B cell (primary cell): Measurements from ENCODE around the gene ABCC9. TPM values are rescaled to one million over a fixed set of nuclear protein-coding genes. Genes with fewer than 3 reads are reported as not detected.
"Not testable (repeated sequence)": the region's sequence is repeated elsewhere in the genome, so short reads cannot be mapped to it uniquely, and the experiment has no call there.

Source experiments
- ATAC-seq: fragments of 200-7000 bp; cut with Tn5 transposase; one replicate; pipeline ENCODE4 v1.10.0; 2021; ENCODE audit warnings: low read depth, mild to moderate bottlenecking, moderate number of reproducible peaks, moderate library complexity
- CTCF ChIA-PET: fragments of 350-600 bp; sonication (Branson Sonifier 250); formaldehyde crosslinking; loops from one replicate; lab custom pipeline; 2021; ENCODE audit warnings: antibody characterized with exemption, inconsistent platforms; lab: Charles Lee
- POLR2A ChIA-PET: fragments of 350-600 bp; sonication (Branson Sonifier 250); formaldehyde crosslinking; loops from one replicate; lab custom pipeline; 2021; ENCODE audit warnings: antibody characterized with exemption; lab: Charles Lee
- DNase-seq: peaks from one replicate; pipeline ENCODE4 v3.0.0; 2013
- H2AFZ ChIP-seq: 2 replicates; pipeline ENCODE4 v1.6.1; 2012; ENCODE audit warnings: mild to moderate bottlenecking, low read depth, low read length; ENCODE audit not compliant: insufficient read depth, poor library complexity, severe bottlenecking
- H3K27ac ChIP-seq, 2 donors: 1 replicate in 1 of 2; 2 replicates in 1 of 2; pipeline ENCODE4 v1.5.1; 2012 to 2013; ENCODE audit warnings: low read length in 2 of 2, mild to moderate bottlenecking in 2 of 2, moderate library complexity in 1 of 2
- H3K27me3 ChIP-seq, 4 experiments: fragments of 200-600 bp in 1 of 4; sonication (generic) in 1 of 4; replicated peaks in 1 of 4; 1 replicate in 2 of 4; 2 replicates in 2 of 4; pipeline versions ENCODE4 v1.6.1 to v1.7.0; 2013 to 2016; ENCODE audit warnings: low read length in 3 of 4, mild to moderate bottlenecking in 2 of 4, mixed read lengths in 1 of 4, moderate library complexity in 1 of 4; ENCODE audit not compliant: insufficient read depth in 4 of 4, control insufficient read depth in 3 of 4; ENCODE audit errors: control extremely low read depth in 1 of 4
- H3K36me3 ChIP-seq, 2 experiments: replicated peaks in 1 of 2; 1 replicate in 1 of 2; 2 replicates in 1 of 2; pipeline versions ENCODE4 v1.6.1 to v1.7.1; 2013; ENCODE audit warnings: low read length in 1 of 2; ENCODE audit not compliant: insufficient read depth in 2 of 2, control insufficient read depth in 1 of 2; ENCODE audit errors: control extremely low read depth in 1 of 2, extremely low read depth in 1 of 2
- H3K4me1 ChIP-seq, 2 donors: fragments of 200-600 bp in 1 of 2; sonication (generic) in 1 of 2; 1 replicate in 1 of 2; 2 replicates in 1 of 2; pipeline versions ENCODE4 v1.5.1 to v1.6.1; 2013 to 2017; ENCODE audit warnings: low read length in 2 of 2; ENCODE audit not compliant: control insufficient read depth in 2 of 2, insufficient read depth in 2 of 2
- H3K4me2 ChIP-seq: replicated peaks from 2 replicates; pipeline ENCODE3; 2012; ENCODE audit warnings: mild to moderate bottlenecking, low read depth, low read length; ENCODE audit not compliant: poor library complexity, severe bottlenecking
- H3K4me3 ChIP-seq, 5 experiments: fragments of 200-600 bp in 1 of 5; sonication (generic) in 1 of 5; 1 replicate in 3 of 5; 2 replicates in 2 of 5; pipeline versions ENCODE4 v1.5.1 to v1.7.0; 2011 to 2016; ENCODE audit warnings: low read length in 4 of 5, mild to moderate bottlenecking in 4 of 5, low read depth in 2 of 5, control low read depth in 1 of 5, moderate library complexity in 1 of 5; ENCODE audit not compliant: insufficient read depth in 1 of 5; ENCODE audit errors: control extremely low read depth in 1 of 5, extremely low read depth in 1 of 5
- H3K79me2 ChIP-seq: fragments of 200-600 bp; sonication (generic); one replicate; pipeline ENCODE4 v1.6.0; 2016; ENCODE audit warnings: low read length; ENCODE audit not compliant: control insufficient read depth, insufficient read depth
- H3K9ac ChIP-seq: fragments of 200-600 bp; sonication (generic); 2 replicates; pipeline ENCODE4 v1.6.1; 2017; ENCODE audit warnings: mild to moderate bottlenecking, low read length, moderate library complexity
- H3K9me3 ChIP-seq, 3 donors: one replicate each; pipeline versions ENCODE4 v1.6.1 to v1.7.1; 2013; ENCODE audit warnings: low read length in 2 of 3; ENCODE audit not compliant: control insufficient read depth in 2 of 3, insufficient read depth in 1 of 3; ENCODE audit errors: control extremely low read depth in 1 of 3
- H4K20me1 ChIP-seq: 2 replicates; pipeline ENCODE4 v1.6.0; 2012; ENCODE audit warnings: mild to moderate bottlenecking, low read length; ENCODE audit not compliant: insufficient read depth, control insufficient read depth, poor library complexity, severe bottlenecking
- H3K27ac Mint-ChIP-seq: one replicate; pipeline ENCODE4 v1.8.0; 2021; ENCODE audit warnings: mixed read lengths
- H3K27me3 Mint-ChIP-seq: one replicate; pipeline ENCODE4 v1.8.0; 2021; ENCODE audit warnings: mixed read lengths
- H3K4me1 Mint-ChIP-seq: one replicate; pipeline ENCODE4 v1.8.0; 2021; ENCODE audit warnings: mixed read lengths
- H3K4me3 Mint-ChIP-seq: one replicate; pipeline ENCODE4 v1.8.0; 2021; ENCODE audit warnings: mixed read lengths
- H3K9me3 Mint-ChIP-seq: one replicate; pipeline ENCODE4 v1.8.0; 2022; ENCODE audit warnings: mixed read lengths; ENCODE audit not compliant: insufficient read depth
- EZH2 ChIP-seq: IDR thresholded peaks from 2 replicates; pipeline ENCODE4 v1.6.1; 2012; ENCODE audit warnings: borderline replicate concordance, low read depth, mild to moderate bottlenecking, moderate library complexity, low read length; ENCODE audit not compliant: insufficient read depth, poor library complexity, severe bottlenecking
- WGBS: methylation state at CpG from one replicate; pipeline ENCODE4 v1.1.5; 2013; ENCODE audit warnings: missing lambda C conversion rate; ENCODE audit not compliant: insufficient coverage; 5-methylcytosine and 5-hydroxymethylcytosine counted together
- intact Hi-C: fragments of 100-400 bp; cut with micrococcal nuclease; formaldehyde crosslinking; loops from one replicate; pipeline ENCODE4 v1.10.0; 2022
- polyA plus RNA-seq: library from polyadenylated mRNA; depleted of rRNA; stranded (reverse); fragments of >200 nt; gene quantifications from 2 replicates; pipeline ENCODE4 v1.2.3, GENCODE V29; 2012
- total RNA-seq, 2 donors: library from RNA; stranded (reverse); fragments of 120-200 nt in 1 of 2; gene quantifications; 1 replicate in 1 of 2; 2 replicates in 1 of 2; pipeline versions ENCODE4 v1.2.3 to v1.2.4, GENCODE V29; 2013 to 2022
- TF ChIP-seq, protein P1 (sequence below): fragments of 200-600 bp; IDR thresholded peaks from one replicate; pipeline ENCODE4 v1.8.0; 2022; ENCODE audit warnings: antibody characterized with exemption, mild to moderate bottlenecking

Gene ABCC9
- total and polyA plus RNA-seq, 2 donors (not counting 1 experiment from before 2014, with no cell fraction given), result not detected

DNA sequence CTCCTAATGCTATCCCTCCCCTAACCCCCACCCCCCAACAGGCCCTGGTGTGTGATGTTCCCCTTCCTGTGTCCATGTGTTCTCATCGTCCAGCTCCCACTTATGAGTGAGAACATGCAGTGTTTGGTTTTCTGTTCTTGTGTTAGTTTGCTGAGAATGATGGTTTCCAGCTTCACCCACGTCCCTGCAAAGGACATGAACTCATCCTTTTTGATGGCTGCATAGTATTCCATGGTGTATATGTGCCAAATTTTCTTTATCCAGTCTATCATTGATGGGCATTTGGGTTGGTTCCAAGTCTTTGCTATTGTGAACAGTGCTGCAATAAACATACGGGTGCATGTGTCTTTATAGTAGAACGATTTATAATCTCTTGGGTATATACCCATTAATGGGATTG, 151.5 kb downstream of the ABCC9 start:
- H4K20me1 ChIP-seq, H3K27ac Mint-ChIP-seq, H3K79me2 ChIP-seq, H3K9me3 Mint-ChIP-seq, ATAC-seq, H3K9ac ChIP-seq, H3K4me1 ChIP-seq, POLR2A ChIA-PET, H3K4me2 ChIP-seq, H2AFZ ChIP-seq, H3K9me3 ChIP-seq, H3K4me3 Mint-ChIP-seq, DNase-seq, H3K4me1 Mint-ChIP-seq, H3K27ac ChIP-seq, H3K36me3 ChIP-seq, H3K27me3 Mint-ChIP-seq, intact Hi-C loops, CTCF ChIA-PET, H3K4me3 ChIP-seq, H3K27me3 ChIP-seq: not testable (repeated sequence)
- no CpG with 5 or more reads among the region's 4 CpGs for WGBS

DNA sequence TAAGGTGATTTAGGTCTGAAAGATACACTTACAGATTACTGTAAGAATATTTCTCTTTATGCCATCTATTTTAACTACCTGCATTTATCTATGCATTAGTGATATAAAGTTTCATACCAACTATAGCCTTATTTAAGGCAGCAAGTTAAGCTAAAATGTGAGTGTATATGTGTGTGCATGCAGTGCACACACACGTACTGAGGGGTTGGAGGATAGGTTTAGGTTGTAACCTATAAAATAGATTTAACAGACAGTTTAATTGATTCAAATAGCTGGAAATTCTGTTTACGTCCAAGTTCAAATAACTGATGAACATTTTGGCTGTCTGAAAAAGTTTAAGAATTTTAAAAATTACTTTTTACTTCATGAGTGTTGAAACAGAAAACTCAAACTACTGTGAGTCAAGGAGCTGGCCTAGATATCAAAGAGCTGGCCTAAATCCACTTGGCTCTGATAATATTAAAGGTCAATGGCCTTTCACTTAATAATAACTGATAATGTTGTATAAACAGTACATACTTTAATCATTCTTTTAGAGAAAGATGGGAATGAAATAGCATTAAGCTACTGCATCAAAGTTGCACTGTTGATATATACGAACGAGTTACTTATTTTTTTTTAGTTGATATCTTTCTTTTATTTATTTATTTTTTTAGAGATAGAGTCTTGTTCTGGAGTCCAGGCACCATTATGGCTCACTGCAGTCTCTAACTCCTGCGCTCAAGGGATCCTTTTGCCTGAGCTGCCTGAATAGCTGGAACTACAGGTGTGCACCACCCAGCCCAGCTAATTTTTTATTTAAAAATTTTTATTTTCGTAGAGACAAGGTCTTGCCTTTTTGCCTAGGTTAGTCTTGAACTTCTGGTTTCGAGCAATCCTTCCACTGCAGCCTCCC, 152.9 kb downstream of the ABCC9 start:
- ChIA-PET CTCF (no interaction called here), POLR2A (no interaction called here)
- H3K9me3 Mint-ChIP-seq, result peaks cover under 1% of the 10 kb centered on the region
- H3K36me3 ChIP-seq, result no peaks in the 10 kb centered on the region
- H3K9me3 ChIP-seq, result no peaks in the 10 kb centered on the region
- H3K27me3 ChIP-seq, result no peaks in the 10 kb centered on the region
- H3K27me3 Mint-ChIP-seq, result no peaks in the 10 kb centered on the region
- no peak overlapping the region for H2AFZ ChIP-seq
- no peaks in the 10 kb centered on the region for H4K20me1 ChIP-seq
- no peaks in the 10 kb centered on the region for H3K79me2 ChIP-seq
- no peaks in the 10 kb centered on the region for H3K4me1 ChIP-seq
- no peaks in the 10 kb centered on the region for H3K4me1 Mint-ChIP-seq
- H3K27ac ChIP-seq, result no peak overlapping the region
- H3K27ac Mint-ChIP-seq, result no peak overlapping the region
- H3K4me2 ChIP-seq, result no peak overlapping the region
- H3K4me3 Mint-ChIP-seq, result no peak overlapping the region
- H3K9ac ChIP-seq, result no peak overlapping the region
- no peak overlapping the region for H3K4me3 ChIP-seq
- DNase-seq (no peak), ATAC-seq (no peak)
- WGBS, result 95% methylated on average over 3 of the region's 7 CpGs
- intact Hi-C loops, result no loop called here
- TF ChIP-seq, protein P1, sequence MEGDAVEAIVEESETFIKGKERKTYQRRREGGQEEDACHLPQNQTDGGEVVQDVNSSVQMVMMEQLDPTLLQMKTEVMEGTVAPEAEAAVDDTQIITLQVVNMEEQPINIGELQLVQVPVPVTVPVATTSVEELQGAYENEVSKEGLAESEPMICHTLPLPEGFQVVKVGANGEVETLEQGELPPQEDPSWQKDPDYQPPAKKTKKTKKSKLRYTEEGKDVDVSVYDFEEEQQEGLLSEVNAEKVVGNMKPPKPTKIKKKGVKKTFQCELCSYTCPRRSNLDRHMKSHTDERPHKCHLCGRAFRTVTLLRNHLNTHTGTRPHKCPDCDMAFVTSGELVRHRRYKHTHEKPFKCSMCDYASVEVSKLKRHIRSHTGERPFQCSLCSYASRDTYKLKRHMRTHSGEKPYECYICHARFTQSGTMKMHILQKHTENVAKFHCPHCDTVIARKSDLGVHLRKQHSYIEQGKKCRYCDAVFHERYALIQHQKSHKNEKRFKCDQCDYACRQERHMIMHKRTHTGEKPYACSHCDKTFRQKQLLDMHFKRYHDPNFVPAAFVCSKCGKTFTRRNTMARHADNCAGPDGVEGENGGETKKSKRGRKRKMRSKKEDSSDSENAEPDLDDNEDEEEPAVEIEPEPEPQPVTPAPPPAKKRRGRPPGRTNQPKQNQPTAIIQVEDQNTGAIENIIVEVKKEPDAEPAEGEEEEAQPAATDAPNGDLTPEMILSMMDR, result no peak
- no peak for TF ChIP-seq EZH2
